GM06990 (cell line): Measurements from ENCODE around the gene LRP3.

Source experiments
- DNase-seq: peaks from one replicate; pipeline ENCODE4 v3.0.0-alpha.2; 2011; ENCODE audit not compliant: insufficient read length; ENCODE audit errors: extremely low read depth
- H3K27me3 ChIP-seq: replicated peaks from 2 replicates; pipeline ENCODE4 v1.6.0; 2011; ENCODE audit warnings: low read length; ENCODE audit not compliant: control insufficient read depth, insufficient read depth
- H3K36me3 ChIP-seq: 2 replicates; pipeline ENCODE4 v1.5.1; 2011; ENCODE audit warnings: low read length; ENCODE audit not compliant: control insufficient read depth, insufficient read depth
- H3K4me3 ChIP-seq: replicated peaks from 2 replicates; pipeline ENCODE4 v1.5.1; 2011; ENCODE audit warnings: low read depth, mild to moderate bottlenecking, control low read depth, low read length
- CTCF ChIP-seq: IDR thresholded peaks from 2 replicates; pipeline ENCODE4 v1.5.1; 2011; ENCODE audit warnings: low read length, control low read depth, mild to moderate bottlenecking, inconsistent platforms; ENCODE audit not compliant: insufficient read depth, poor library complexity, severe bottlenecking

The LRP3 gene

GRCh38 chr19:33227870-33228599 is 33.9 kb downstream of the LRP3 start:
- TF ChIP-seq CTCF: no peak
- Histone ChIP-seq H3K36me3 (no peaks in the 10 kb centered on the region), H3K27me3 (no peaks in the 10 kb centered on the region; the same call in 1 of the 2 replicates), H3K4me3 (no peak overlapping the region)
- DNase-seq: no peak

GRCh38 chr19:33229962-33230361 is 35.8 kb downstream of the LRP3 start:
- H3K36me3 ChIP-seq: no peaks in the 10 kb centered on the region
- no peaks in the 10 kb centered on the region; the same call in 1 of the 2 replicates for H3K27me3 ChIP-seq
- no peak overlapping the region for H3K4me3 ChIP-seq
- no peak for DNase-seq
- no peak for TF ChIP-seq CTCF

- no peak for DNase-seq
- H3K4me3 ChIP-seq: no peak overlapping the region
- H3K36me3 ChIP-seq: no peaks in the 10 kb centered on the region
- no peak for TF ChIP-seq CTCF
- no peaks in the 10 kb centered on the region for H3K27me3 ChIP-seq
Measured at GRCh38 chr19:33231511-33231910, 37.4 kb downstream of the LRP3 start.

- Histone ChIP-seq H3K36me3 (no peaks in the 10 kb centered on the region), H3K27me3 (no peaks in the 10 kb centered on the region), H3K4me3 (no peak overlapping the region)
- no peak for DNase-seq
- TF ChIP-seq CTCF: no peak
Measured at GRCh38 chr19:33232656-33233055, 38.5 kb downstream of the LRP3 start.

- Histone ChIP-seq H3K4me3 (no peak overlapping the region), H3K36me3 (no peaks in the 10 kb centered on the region), H3K27me3 (no peaks in the 10 kb centered on the region)
- TF ChIP-seq CTCF: no peak
- no peak for DNase-seq
Measured at GRCh38 chr19:33233056-33233873, 39.1 kb downstream of the LRP3 start.
